ENCODE results near the gene CTNNA3. TPM values are rescaled to one million over a fixed set of nuclear protein-coding genes. Genes with fewer than 3 reads are reported as not detected.

CTNNA3 gene
- total and polyA plus RNA-seq, 2 donors from 2014 or later: 0.45 to 0.72 TPM

- no peak overlapping the region for H3K9ac ChIP-seq (ENCODE audit: low read length in 3 of 3)
- intact Hi-C loops (cut with DNase I): no loop called here
- H3K36me3 ChIP-seq (ENCODE audit: control insufficient read depth in 2 of 3, insufficient read depth in 3 of 3, low read length in 3 of 3): no peaks in the 10 kb centered on the region
- DNase-seq: no peak
- H3K4me1 ChIP-seq (ENCODE audit: control insufficient read depth in 2 of 3, insufficient read depth in 2 of 3, low read depth in 1 of 3, low read length in 3 of 3): no peaks in the 10 kb centered on the region
- no peak for TF ChIP-seq CTCF (IDR thresholded peaks at IDR 0.05; ENCODE audit: borderline replicate concordance, extremely low read depth, insufficient read depth)
- no peak for FAIRE-seq
- H3K4me3 ChIP-seq (ENCODE audit: low read length in 3 of 3): no peak overlapping the region
- H3K27me3 ChIP-seq (ENCODE audit: control insufficient read depth, insufficient read depth, low read length): no peaks in the 10 kb centered on the region
- H3K9me3 ChIP-seq (ENCODE audit: control insufficient read depth in 2 of 3, insufficient read depth in 1 of 3, low read length in 3 of 3): no peaks in the 10 kb centered on the region
- H3K27ac ChIP-seq (ENCODE audit: low read depth in 2 of 2, low read length in 2 of 2): no peak overlapping the region
Observed at GRCh38 chr10:66892871-66893270, 803.1 kb downstream of the CTNNA3 start.

- DNase-seq: no peak
- Histone ChIP-seq H3K9me3 (ENCODE audit: control insufficient read depth in 2 of 3, insufficient read depth in 1 of 3, low read length in 3 of 3) (no peaks in the 10 kb centered on the region), H3K9ac (ENCODE audit: low read length in 3 of 3) (no peak overlapping the region), H3K27ac (ENCODE audit: low read depth in 2 of 2, low read length in 2 of 2) (no peak overlapping the region), H3K4me3 (ENCODE audit: low read length in 3 of 3) (no peak overlapping the region), H3K36me3 (ENCODE audit: control insufficient read depth in 2 of 3, insufficient read depth in 3 of 3, low read length in 3 of 3) (no peaks in the 10 kb centered on the region), H3K4me1 (ENCODE audit: control insufficient read depth in 2 of 3, insufficient read depth in 2 of 3, low read depth in 1 of 3, low read length in 3 of 3) (no peaks in the 10 kb centered on the region), H3K27me3 (ENCODE audit: control insufficient read depth, insufficient read depth, low read length) (no peaks in the 10 kb centered on the region)
- intact Hi-C loops (cut with DNase I): no loop called here
- no peak for FAIRE-seq
- TF ChIP-seq CTCF (IDR thresholded peaks at IDR 0.05; ENCODE audit: borderline replicate concordance, extremely low read depth, insufficient read depth): no peak
Observed at GRCh38 chr10:66888237-66888636, 807.8 kb downstream of the CTNNA3 start.

- Histone ChIP-seq H3K4me1 (ENCODE audit: control insufficient read depth in 2 of 3, insufficient read depth in 2 of 3, low read depth in 1 of 3, low read length in 3 of 3) (no peaks in the 10 kb centered on the region), H3K36me3 (ENCODE audit: control insufficient read depth in 2 of 3, insufficient read depth in 3 of 3, low read length in 3 of 3) (no peaks in the 10 kb centered on the region), H3K4me3 (ENCODE audit: low read length in 3 of 3) (no peak overlapping the region), H3K27me3 (ENCODE audit: control insufficient read depth, insufficient read depth, low read length) (no peaks in the 10 kb centered on the region), H3K9me3 (ENCODE audit: control insufficient read depth in 2 of 3, insufficient read depth in 1 of 3, low read length in 3 of 3) (no peaks in the 10 kb centered on the region), H3K27ac (ENCODE audit: low read depth in 2 of 2, low read length in 2 of 2) (no peak overlapping the region), H3K9ac (ENCODE audit: low read length in 3 of 3) (no peak overlapping the region)
- FAIRE-seq (no peak), DNase-seq (no peak)
- TF ChIP-seq CTCF (IDR thresholded peaks at IDR 0.05; ENCODE audit: borderline replicate concordance, extremely low read depth, insufficient read depth): no peak
- intact Hi-C loops (cut with DNase I): no loop called here
Observed at GRCh38 chr10:66886848-66887247, 809.1 kb downstream of the CTNNA3 start.

GRCh38 chr10:66882271-66882670 is 813.7 kb downstream of the CTNNA3 start:
- H3K4me1 ChIP-seq (ENCODE audit: control insufficient read depth in 2 of 3, insufficient read depth in 2 of 3, low read depth in 1 of 3, low read length in 3 of 3): no peaks in the 10 kb centered on the region
- no peak overlapping the region for H3K4me3 ChIP-seq (ENCODE audit: low read length in 3 of 3)
- TF ChIP-seq CTCF (IDR thresholded peaks at IDR 0.05; ENCODE audit: borderline replicate concordance, extremely low read depth, insufficient read depth): no peak
- H3K27me3 ChIP-seq (ENCODE audit: control insufficient read depth, insufficient read depth, low read length): no peaks in the 10 kb centered on the region
- DNase-seq: no peak
- H3K36me3 ChIP-seq (ENCODE audit: control insufficient read depth in 2 of 3, insufficient read depth in 3 of 3, low read length in 3 of 3): no peaks in the 10 kb centered on the region
- no peak for FAIRE-seq
- H3K9ac ChIP-seq (ENCODE audit: low read length in 3 of 3): no peak overlapping the region
- no peaks in the 10 kb centered on the region for H3K9me3 ChIP-seq (ENCODE audit: control insufficient read depth in 2 of 3, insufficient read depth in 1 of 3, low read length in 3 of 3)
- H3K27ac ChIP-seq (ENCODE audit: low read depth in 2 of 2, low read length in 2 of 2): no peak overlapping the region
- intact Hi-C loops (cut with DNase I): no loop called here

Data from kidney (tissue), 14 donors.